Smooth muscle cell (in vitro differentiated cells): Measurements from ENCODE around the gene FOXN3. TPM values are rescaled to one million over a fixed set of nuclear protein-coding genes. Genes with fewer than 3 reads are reported as not detected.

Experiments
- DNase-seq: peaks from one replicate; lab custom pipeline; 2025; ENCODE audit not compliant: unreplicated experiment; lab: John Stamatoyannopoulos, UW
- H2AFZ ChIP-seq: fragments of 200-600 bp; sonication (generic); 2 replicates; pipeline ENCODE4 v1.6.0; 2016; ENCODE audit warnings: antibody characterized with exemption, low read depth, mild to moderate bottlenecking
- H3F3A ChIP-seq: fragments of 200-600 bp; sonication (generic); 2 replicates; pipeline ENCODE4 v1.6.0; 2017; ENCODE audit warnings: antibody characterized with exemption, low read depth
- H3K27ac ChIP-seq: fragments of 200-600 bp; sonication (generic); 2 replicates; pipeline ENCODE4 v1.5.1; 2016; ENCODE audit warnings: low read depth, mild to moderate bottlenecking
- H3K27me3 ChIP-seq: fragments of 200-600 bp; sonication (generic); 2 replicates; pipeline ENCODE4 v1.6.1; 2016; ENCODE audit warnings: low read depth, mild to moderate bottlenecking
- H3K36me3 ChIP-seq: fragments of 200-600 bp; sonication (generic); 2 replicates; pipeline ENCODE4 v1.5.1; 2016; ENCODE audit warnings: low read depth
- H3K4me1 ChIP-seq: fragments of 200-600 bp; sonication (generic); 2 replicates; pipeline ENCODE4 v1.5.1; 2016; ENCODE audit warnings: low read depth
- H3K4me2 ChIP-seq: fragments of 200-600 bp; sonication (generic); 2 replicates; pipeline ENCODE4 v1.6.0; 2016; ENCODE audit warnings: mild to moderate bottlenecking
- H3K4me3 ChIP-seq: fragments of 200-600 bp; sonication (generic); 2 replicates; pipeline ENCODE4 v1.5.1; 2016; ENCODE audit warnings: mild to moderate bottlenecking
- H3K79me2 ChIP-seq: fragments of 200-600 bp; sonication (generic); 2 replicates; pipeline ENCODE4 v1.6.0; 2016; ENCODE audit warnings: low read depth, mild to moderate bottlenecking
- H3K9ac ChIP-seq: fragments of 200-600 bp; sonication (generic); 2 replicates; pipeline ENCODE4 v1.6.0; 2016; ENCODE audit warnings: low read depth
- H3K9me3 ChIP-seq: fragments of 200-600 bp; sonication (generic); replicated peaks from 2 replicates; pipeline ENCODE4 v1.5.1; 2016; ENCODE audit warnings: low read depth
- H4K20me1 ChIP-seq: fragments of 200-600 bp; sonication (generic); 2 replicates; pipeline ENCODE4 v1.6.0; 2016; ENCODE audit warnings: low read depth
- WGBS: methylation state at CpG from one replicate; pipeline ENCODE4 v1.1.7; 2016; ENCODE audit warnings: low lambda C conversion rate; 5-methylcytosine and 5-hydroxymethylcytosine counted together
- polyA plus RNA-seq: library from polyadenylated mRNA; unstranded; fragments of >200 nt; fragmentation: Nextera tagmentation; extraction: Ambion mirVana; gene quantifications from 2 replicates; pipeline ENCODE4 v1.2.1, GENCODE V29; 2016
- total RNA-seq: library from RNA; depleted of rRNA; stranded (reverse); fragments of >200 nt; gene quantifications from 2 replicates; pipeline ENCODE4 v1.2.3, GENCODE V29; 2014
- TF ChIP-seq, protein P1 (sequence below): fragments of 200-600 bp; sonication (generic); IDR thresholded peaks from 2 replicates; pipeline ENCODE4 v1.5.1; 2017; ENCODE audit warnings: borderline replicate concordance, mild to moderate bottlenecking, antibody characterized with exemption; ENCODE audit not compliant: insufficient read depth, poor library complexity, severe bottlenecking

FOXN3 gene
- total and polyA plus RNA-seq, 2 experiments from 2014 or later, result 24.5 to 31.5 TPM

DNA sequence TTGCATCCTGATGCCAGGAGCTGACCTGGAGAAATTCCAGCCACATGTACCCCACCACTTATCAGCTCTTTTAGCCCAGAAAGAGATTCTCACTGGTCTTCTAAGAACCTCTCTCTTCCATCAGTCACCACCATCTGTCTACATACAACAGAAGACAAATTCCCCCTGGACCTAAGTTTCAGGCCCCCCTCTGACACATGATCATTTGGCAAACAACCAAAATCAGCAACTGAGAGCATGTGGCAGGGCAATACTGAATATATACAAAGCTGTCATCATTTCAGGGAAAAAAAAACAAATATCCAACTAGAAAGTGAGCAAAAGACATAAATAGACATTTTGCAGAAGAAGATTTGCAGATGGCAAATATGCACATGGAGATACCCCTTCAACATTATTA, 180.2 kb downstream of the FOXN3 start:
- H3K4me3 ChIP-seq, result no peak overlapping the region
- H3K9ac ChIP-seq, result no peak overlapping the region
- H3K79me2 ChIP-seq, result peaks cover 4% of the 10 kb centered on the region
- TF ChIP-seq, protein P1, sequence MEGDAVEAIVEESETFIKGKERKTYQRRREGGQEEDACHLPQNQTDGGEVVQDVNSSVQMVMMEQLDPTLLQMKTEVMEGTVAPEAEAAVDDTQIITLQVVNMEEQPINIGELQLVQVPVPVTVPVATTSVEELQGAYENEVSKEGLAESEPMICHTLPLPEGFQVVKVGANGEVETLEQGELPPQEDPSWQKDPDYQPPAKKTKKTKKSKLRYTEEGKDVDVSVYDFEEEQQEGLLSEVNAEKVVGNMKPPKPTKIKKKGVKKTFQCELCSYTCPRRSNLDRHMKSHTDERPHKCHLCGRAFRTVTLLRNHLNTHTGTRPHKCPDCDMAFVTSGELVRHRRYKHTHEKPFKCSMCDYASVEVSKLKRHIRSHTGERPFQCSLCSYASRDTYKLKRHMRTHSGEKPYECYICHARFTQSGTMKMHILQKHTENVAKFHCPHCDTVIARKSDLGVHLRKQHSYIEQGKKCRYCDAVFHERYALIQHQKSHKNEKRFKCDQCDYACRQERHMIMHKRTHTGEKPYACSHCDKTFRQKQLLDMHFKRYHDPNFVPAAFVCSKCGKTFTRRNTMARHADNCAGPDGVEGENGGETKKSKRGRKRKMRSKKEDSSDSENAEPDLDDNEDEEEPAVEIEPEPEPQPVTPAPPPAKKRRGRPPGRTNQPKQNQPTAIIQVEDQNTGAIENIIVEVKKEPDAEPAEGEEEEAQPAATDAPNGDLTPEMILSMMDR, result no peak
- H3K9me3 ChIP-seq, result no peaks in the 10 kb centered on the region
- H3K4me2 ChIP-seq, result no peak overlapping the region
- no peaks in the 10 kb centered on the region for H3K27me3 ChIP-seq
- H4K20me1 ChIP-seq, result peaks cover 20% of the 10 kb centered on the region
- no peak overlapping the region for H2AFZ ChIP-seq
- H3F3A ChIP-seq, result no peaks in the 10 kb centered on the region
- H3K4me1 ChIP-seq, result peaks cover 7% of the 10 kb centered on the region
- DNase-seq, result no peak
- no peak overlapping the region for H3K27ac ChIP-seq
- H3K36me3 ChIP-seq, result no peaks in the 10 kb centered on the region

DNA sequence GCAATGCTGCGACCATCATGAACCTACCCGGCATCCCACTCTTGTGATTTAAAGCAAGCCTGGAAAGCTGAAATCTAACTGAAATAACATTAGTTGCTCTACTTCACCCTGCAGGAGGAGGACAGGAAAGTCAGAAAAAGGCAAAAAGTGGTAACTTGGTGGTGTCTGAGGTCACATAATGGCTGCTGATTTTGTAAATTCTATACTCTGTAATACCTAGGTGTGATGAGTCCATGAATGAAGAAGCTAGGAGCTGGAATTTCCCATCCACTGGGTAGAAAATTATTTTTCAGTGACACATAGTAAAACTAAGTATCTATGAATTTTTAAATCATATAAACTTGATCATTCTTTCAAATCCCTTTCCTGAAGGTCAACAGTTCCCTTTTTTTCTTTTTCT, 183.8 kb downstream of the FOXN3 start:
- Histone ChIP-seq H3K9ac (no peak overlapping the region), H3K27ac (no peak overlapping the region), H3F3A (no peaks in the 10 kb centered on the region), H3K4me2 (no peak overlapping the region), H3K4me3 (no peak overlapping the region), H2AFZ (no peak overlapping the region), H3K9me3 (no peaks in the 10 kb centered on the region), H3K27me3 (no peaks in the 10 kb centered on the region), H3K36me3 (no peaks in the 10 kb centered on the region), H3K4me1 (peaks cover 7% of the 10 kb centered on the region), H3K79me2 (peaks cover 4% of the 10 kb centered on the region), H4K20me1 (peaks cover 34% of the 10 kb centered on the region)
- DNase-seq, result no peak
- TF ChIP-seq, protein P1, result no peak
- 98% methylated on average over 2 of the region's 2 CpGs for WGBS

DNA sequence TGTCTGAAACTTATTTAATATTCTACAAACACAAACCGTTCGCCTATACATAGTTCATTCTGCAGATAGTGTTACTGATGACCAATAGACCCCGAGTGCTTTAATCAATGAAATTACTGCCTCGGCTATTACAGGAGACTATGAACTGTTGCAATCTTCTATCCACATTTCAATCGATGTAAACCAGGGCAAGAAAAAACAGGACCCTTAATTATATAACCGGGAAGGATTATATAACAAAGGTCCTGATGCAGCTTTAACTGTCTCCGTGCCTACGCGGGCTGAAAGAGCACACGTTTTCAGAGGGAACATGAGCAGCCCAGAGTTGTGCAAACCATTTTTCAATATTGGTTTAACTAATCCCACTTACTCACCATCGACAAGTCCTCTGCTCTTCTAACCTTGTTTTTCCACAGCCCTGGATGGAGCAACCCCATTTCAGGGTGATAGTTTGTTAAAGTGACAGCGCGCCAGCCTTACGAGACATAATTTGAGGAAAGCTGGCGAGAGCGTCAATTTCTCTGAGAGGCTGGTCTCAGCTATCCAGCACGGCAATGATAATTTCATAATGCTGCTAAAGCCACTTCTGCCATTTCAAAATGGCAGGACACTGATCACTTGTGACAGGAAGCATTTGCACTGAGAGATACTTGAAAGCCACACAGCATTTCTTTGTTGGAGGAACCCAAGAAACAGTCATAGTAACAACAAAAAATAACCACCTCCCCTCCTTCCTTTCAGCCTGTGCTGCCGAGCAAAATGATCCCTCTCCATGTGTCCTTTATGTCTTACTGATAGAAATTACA, 184.6 kb downstream of the FOXN3 start:
- Histone ChIP-seq H3K4me1 (peaks cover 7% of the 10 kb centered on the region), H3K79me2 (peaks cover 4% of the 10 kb centered on the region), H3F3A (no peaks in the 10 kb centered on the region), H3K27me3 (no peaks in the 10 kb centered on the region), H3K36me3 (no peaks in the 10 kb centered on the region), H4K20me1 (peaks cover 41% of the 10 kb centered on the region), H2AFZ (no peak overlapping the region), H3K9me3 (no peaks in the 10 kb centered on the region), H3K27ac (no peak overlapping the region), H3K4me3 (no peak overlapping the region), H3K4me2 (no peak overlapping the region), H3K9ac (no peak overlapping the region)
- 89% methylated on average over 18 of the region's 18 CpGs for WGBS
- no peak for DNase-seq
- TF ChIP-seq, protein P1, result no peak
